ENCODE measurements around the gene OR4F17. TPM values are rescaled to one million over a fixed set of nuclear protein-coding genes. Genes with fewer than 3 reads are reported as not detected.
"Not testable (repeated sequence)": the region's sequence is repeated elsewhere in the genome, so short reads cannot be mapped to it uniquely, and the experiment has no call there.

OR4F17 gene
- not detected for total RNA-seq
- long read RNA-seq: 0 reads

- intact Hi-C loops (cut with DNase I, micrococcal nuclease); ATAC-seq; DNase-seq: not testable (repeated sequence)
Measured at GRCh38 chr19:106804-107203, at the start of gene OR4F17. OR4F17 (plus strand) TSS chr19:107104; CDS start chr19:110679, 3,575 bp downstream.

- peak in 1 of 2 donors; percentile 12 for DNase-seq
- ATAC-seq; intact Hi-C loops (cut with DNase I, micrococcal nuclease): not testable (repeated sequence)
Measured at GRCh38 chr19:70793-71192, 36.1 kb upstream of the OR4F17 start.

- intact Hi-C loops (cut with DNase I, micrococcal nuclease); DNase-seq: not testable (repeated sequence)
- ATAC-seq: peak; percentile 98
Measured at GRCh38 chr19:82864-83263, 24.0 kb upstream of the OR4F17 start.

- peak; percentile 44 for ATAC-seq
- intact Hi-C loops (cut with DNase I, micrococcal nuclease): not testable (repeated sequence)
Measured at GRCh38 chr19:83626-84025, 23.3 kb upstream of the OR4F17 start.

GRCh38 chr19:90678-91077 lies 16.2 kb upstream of the OR4F17 start:
- DNase-seq; intact Hi-C loops (cut with DNase I, micrococcal nuclease); ATAC-seq: not testable (repeated sequence)

More at GRCh38 chr19:83626-84025, 23.3 kb upstream of the OR4F17 start:
- DNase-seq: not testable (repeated sequence)

GRCh38 chr19:94794-95193 lies 12.1 kb upstream of the OR4F17 start:
- intact Hi-C loops (cut with DNase I, micrococcal nuclease): not testable (repeated sequence)

GRCh38 chr19:97647-98046 lies 9.3 kb upstream of the OR4F17 start:
- ATAC-seq; DNase-seq; intact Hi-C loops (cut with DNase I, micrococcal nuclease): not testable (repeated sequence)

More at GRCh38 chr19:94794-95193, 12.1 kb upstream of the OR4F17 start:
- not testable (repeated sequence) for DNase-seq, ATAC-seq

GRCh38 chr19:120443-121140 lies 13.7 kb downstream of the OR4F17 start:
- DNase-seq; intact Hi-C loops (cut with DNase I, micrococcal nuclease): not testable (repeated sequence)
- peak; percentile 100 for ATAC-seq

Other genes with a start within 250 kb of the OR4F17 start
- gene PLPP2, start 184.3 kb downstream of the OR4F17 start, total RNA-seq: 100 to 1,000 TPM in 1 of 2 donors, 10 to 100 TPM in 1; 85.2 to 109 TPM
- 10 to 100 TPM; 14.6 to 15.7 TPM for gene MIER2, start 237.7 kb downstream of the OR4F17 start, total RNA-seq

Measured in left colon (tissue), 2 donors.